Measurements from ENCODE around the gene GPA33.

GRCh38 chr1:167052389-167052788, 37.8 kb downstream of the GPA33 start:
- TF ChIP-seq CTCF (optimal IDR thresholded peaks at IDR 0.05 in 1 of 3, IDR thresholded peaks at IDR 0.05 in 1 of 3, conservative IDR thresholded peaks at IDR 0.05 in 1 of 3; ENCODE audit: extremely low read depth in 1 of 3, insufficient read depth in 2 of 3, low read length in 3 of 3), result peak; percentile 37 to 62 (median 61)
- no peak for TF ChIP-seq EZH2 (IDR thresholded peaks at IDR 0.05; ENCODE audit: low read length)

Data from keratinocyte (primary cell).